ENCODE results near the gene SYNDIG1L.
"Not testable (repeated sequence)": the region's sequence is repeated elsewhere in the genome, so short reads cannot be mapped to it uniquely, and the experiment has no call there.

SYNDIG1L gene

DNA sequence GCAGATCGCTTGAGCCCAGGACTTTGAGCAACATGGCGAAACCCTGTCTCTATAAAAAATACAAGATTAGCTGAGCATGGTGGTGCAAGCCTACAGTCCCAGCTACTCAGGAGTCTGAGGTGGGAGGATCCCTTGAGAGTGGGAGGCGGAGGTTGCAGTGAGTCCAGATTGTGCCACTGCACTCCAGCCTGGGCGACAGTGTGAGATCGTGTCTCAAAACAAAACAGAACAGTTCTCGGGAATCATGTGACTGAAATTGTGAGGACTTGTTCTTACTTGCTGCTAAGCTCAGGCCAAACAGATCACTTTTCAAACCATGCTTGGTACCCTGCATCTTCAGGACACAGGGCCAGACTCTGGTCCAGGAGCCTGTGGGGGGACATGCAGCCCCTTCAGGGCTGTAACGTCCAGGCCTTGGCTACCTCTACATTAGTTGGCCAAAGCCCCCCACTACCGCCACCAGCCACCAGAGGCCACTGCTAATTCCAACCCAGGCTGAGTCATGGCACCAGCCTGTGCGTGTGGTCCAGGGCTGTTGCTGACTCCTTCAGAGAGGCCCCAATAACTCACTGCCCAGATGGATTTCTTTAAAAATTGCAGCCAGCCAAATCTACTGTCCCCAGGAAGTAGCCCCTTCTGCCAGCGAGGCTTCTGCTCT, 33.4 kb upstream of the SYNDIG1L start:
- no peaks in the 10 kb centered on the region for H3K36me3 ChIP-seq (ENCODE audit: control insufficient read depth, insufficient read depth, low read length)
- H3K4me3 ChIP-seq (ENCODE audit: low read depth, low read length): no peak overlapping the region

DNA sequence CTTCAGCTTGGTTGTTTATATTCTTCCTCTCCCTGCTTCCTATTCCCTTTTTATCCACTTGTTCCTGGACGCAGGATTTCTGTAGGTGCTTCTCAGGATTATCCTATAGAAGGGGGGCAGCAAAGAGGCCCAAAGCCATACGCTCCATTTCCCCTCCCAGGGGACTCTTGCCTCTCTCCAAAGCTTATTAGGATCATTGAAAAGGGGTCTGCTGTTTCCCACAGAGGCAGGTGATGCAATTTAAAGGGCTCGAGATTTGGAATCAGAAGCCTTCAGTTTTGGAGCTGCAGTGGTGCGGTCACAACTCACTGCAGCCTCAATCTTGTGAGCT, 31.5 kb upstream of the SYNDIG1L start:
- Histone ChIP-seq H3K27me3 (ENCODE audit: control insufficient read depth, insufficient read depth, low read length) (no peaks in the 10 kb centered on the region), H3K4me1 (ENCODE audit: control insufficient read depth, insufficient read depth, low read length) (no peaks in the 10 kb centered on the region), H3K9me3 (ENCODE audit: control insufficient read depth, insufficient read depth, low read depth, low read length) (peaks cover 16% of the 10 kb centered on the region), H3K27ac (ENCODE audit: low read depth, low read length) (no peak overlapping the region), H3K4me3 (ENCODE audit: low read depth, low read length) (no peak overlapping the region), H3K9ac (ENCODE audit: low read length) (no peak overlapping the region), H3K36me3 (ENCODE audit: control insufficient read depth, insufficient read depth, low read length) (no peaks in the 10 kb centered on the region)

More for the DNA sequence above, 33.4 kb upstream of the SYNDIG1L start:
- H3K9me3 ChIP-seq (ENCODE audit: control insufficient read depth, insufficient read depth, low read depth, low read length): peaks cover 8% of the 10 kb centered on the region
- H3K4me1 ChIP-seq (ENCODE audit: control insufficient read depth, insufficient read depth, low read length): no peaks in the 10 kb centered on the region
- H3K27me3 ChIP-seq (ENCODE audit: control insufficient read depth, insufficient read depth, low read length): no peaks in the 10 kb centered on the region
- H3K27ac ChIP-seq (ENCODE audit: low read depth, low read length): no peak overlapping the region
- no peak overlapping the region for H3K9ac ChIP-seq (ENCODE audit: low read length)

DNA sequence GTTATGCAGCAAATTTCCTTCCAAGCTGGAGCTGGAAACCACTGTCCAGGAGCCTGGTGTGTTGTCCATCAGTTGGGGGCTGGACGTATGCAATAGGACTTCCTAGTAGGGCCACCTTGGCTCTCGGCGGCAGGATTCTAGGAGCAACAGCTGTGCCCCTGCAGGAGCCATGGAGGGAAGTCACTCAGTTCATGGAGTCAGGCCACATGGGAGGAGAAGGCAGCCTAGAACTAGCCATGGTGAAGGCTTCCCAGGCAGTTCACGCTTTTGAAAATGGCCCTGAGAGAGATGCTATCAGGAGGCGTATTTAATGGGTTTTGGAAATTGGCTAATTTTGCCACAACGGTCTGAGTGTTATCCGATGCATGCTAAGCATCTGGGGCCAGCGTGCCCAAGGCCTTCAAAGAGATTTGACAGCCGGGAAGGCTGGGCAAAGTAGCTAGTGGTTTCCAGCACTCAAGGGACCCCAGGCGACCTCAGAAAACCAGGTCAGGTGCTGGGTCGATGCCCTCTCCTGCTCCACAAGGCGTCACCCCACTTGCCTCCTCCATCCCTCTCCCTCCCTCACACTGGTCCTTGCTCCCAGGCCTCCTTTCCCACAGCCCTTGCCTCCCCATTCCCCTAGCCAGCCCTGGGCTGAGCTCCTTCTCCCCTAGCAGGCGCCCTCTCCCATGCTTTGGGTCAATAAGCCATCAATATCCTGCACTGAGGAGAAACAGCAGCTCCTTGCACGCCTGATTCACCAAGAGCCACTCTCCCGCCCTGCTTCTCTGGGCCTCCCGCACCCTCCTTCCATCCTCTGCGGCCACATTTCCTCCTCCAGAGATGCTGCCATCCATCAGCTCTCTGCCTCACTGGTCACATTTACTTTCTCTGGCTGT, 30.9 kb upstream of the SYNDIG1L start:
- H3K9me3 ChIP-seq (ENCODE audit: control insufficient read depth, insufficient read depth, low read depth, low read length): peaks cover 16% of the 10 kb centered on the region
- no peak overlapping the region for H3K27ac ChIP-seq (ENCODE audit: low read depth, low read length)
- no peaks in the 10 kb centered on the region for H3K4me1 ChIP-seq (ENCODE audit: control insufficient read depth, insufficient read depth, low read length)
- no peak overlapping the region for H3K4me3 ChIP-seq (ENCODE audit: low read depth, low read length)
- H3K27me3 ChIP-seq (ENCODE audit: control insufficient read depth, insufficient read depth, low read length): no peaks in the 10 kb centered on the region
- no peaks in the 10 kb centered on the region for H3K36me3 ChIP-seq (ENCODE audit: control insufficient read depth, insufficient read depth, low read length)
- H3K9ac ChIP-seq (ENCODE audit: low read length): no peak overlapping the region

DNA sequence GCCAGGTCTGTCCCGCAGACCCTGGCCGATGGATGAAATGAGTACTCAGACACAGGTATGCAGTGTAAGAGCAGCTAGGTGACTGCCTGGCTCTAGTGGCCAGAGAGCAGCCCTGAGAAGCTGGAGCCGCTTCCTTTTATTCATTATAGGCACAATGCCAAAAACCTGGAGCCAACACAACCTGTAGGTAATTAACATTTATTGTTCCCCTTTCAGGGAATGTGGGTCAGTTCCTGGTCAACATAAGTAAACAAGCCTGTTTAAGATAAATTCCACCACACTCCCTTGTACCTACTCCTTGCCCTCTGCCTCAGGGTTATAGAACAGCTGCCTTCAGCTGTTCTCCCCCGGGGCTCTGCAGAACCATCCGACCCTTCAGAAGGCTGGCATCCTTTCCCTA, 28.4 kb upstream of the SYNDIG1L start:
- H3K9ac ChIP-seq (ENCODE audit: low read length); H3K27me3 ChIP-seq (ENCODE audit: control insufficient read depth, insufficient read depth, low read length); H3K36me3 ChIP-seq (ENCODE audit: control insufficient read depth, insufficient read depth, low read length); H3K4me3 ChIP-seq (ENCODE audit: low read depth, low read length); H3K4me1 ChIP-seq (ENCODE audit: control insufficient read depth, insufficient read depth, low read length); H3K27ac ChIP-seq (ENCODE audit: low read depth, low read length): not testable (repeated sequence)
- peaks cover 16% of the 10 kb centered on the region for H3K9me3 ChIP-seq (ENCODE audit: control insufficient read depth, insufficient read depth, low read depth, low read length)

DNA sequence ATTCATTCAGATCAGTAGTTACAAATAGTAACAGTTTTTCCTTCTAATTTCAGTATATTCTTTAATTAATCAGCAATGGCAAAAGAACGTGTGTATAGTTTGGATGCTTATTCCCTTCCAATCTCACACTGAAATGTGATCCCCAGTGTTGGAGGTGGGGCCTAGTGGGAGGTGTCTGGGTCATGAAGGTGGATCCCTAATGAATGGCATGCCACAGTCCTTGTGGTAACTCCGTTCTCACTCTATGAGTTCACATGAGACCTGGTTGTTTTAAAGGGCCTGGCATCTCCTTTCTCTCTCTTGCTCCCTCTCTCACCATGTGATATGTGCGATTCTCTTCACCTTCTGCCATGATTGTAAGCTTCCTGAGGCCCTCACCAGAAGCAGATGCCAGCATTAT, 18.9 kb upstream of the SYNDIG1L start:
- Histone ChIP-seq H3K4me3 (ENCODE audit: low read depth, low read length) (no peak overlapping the region), H3K4me1 (ENCODE audit: control insufficient read depth, insufficient read depth, low read length) (0 out of 2 replicates have a peak, but pooled peaks cover 4% of the 10 kb centered on the region), H3K27me3 (ENCODE audit: control insufficient read depth, insufficient read depth, low read length) (no peaks in the 10 kb centered on the region), H3K36me3 (ENCODE audit: control insufficient read depth, insufficient read depth, low read length) (no peaks in the 10 kb centered on the region), H3K9ac (ENCODE audit: low read length) (no peak overlapping the region), H3K27ac (ENCODE audit: low read depth, low read length) (no peak overlapping the region), H3K9me3 (ENCODE audit: control insufficient read depth, insufficient read depth, low read depth, low read length) (no peaks in the 10 kb centered on the region)

DNA sequence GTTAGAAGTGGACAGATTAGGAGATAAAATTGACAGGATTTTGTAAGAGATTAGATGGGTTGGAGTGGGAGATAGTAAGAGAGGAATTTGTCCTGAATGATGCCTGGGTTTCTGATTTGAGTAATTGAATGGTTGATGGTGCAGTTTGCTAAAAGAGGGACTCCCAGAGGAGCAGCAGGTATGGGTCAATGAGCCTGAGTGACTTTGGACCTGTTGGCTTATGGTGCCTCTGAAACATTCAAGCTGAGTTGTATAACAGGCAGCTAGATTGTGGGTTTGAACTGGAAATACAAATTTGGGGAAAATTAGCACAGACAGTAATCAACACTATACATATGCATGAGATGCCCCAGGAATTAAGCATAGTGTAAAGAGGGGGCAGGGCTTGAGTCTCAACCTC, 16.7 kb upstream of the SYNDIG1L start:
- Histone ChIP-seq H3K36me3 (ENCODE audit: control insufficient read depth, insufficient read depth, low read length) (no peaks in the 10 kb centered on the region), H3K9me3 (ENCODE audit: control insufficient read depth, insufficient read depth, low read depth, low read length) (no peaks in the 10 kb centered on the region), H3K9ac (ENCODE audit: low read length) (no peak overlapping the region), H3K4me1 (ENCODE audit: control insufficient read depth, insufficient read depth, low read length) (peaks cover 12% of the 10 kb centered on the region; the same call in 1 of the 2 replicates), H3K4me3 (ENCODE audit: low read depth, low read length) (no peak overlapping the region), H3K27me3 (ENCODE audit: control insufficient read depth, insufficient read depth, low read length) (no peaks in the 10 kb centered on the region), H3K27ac (ENCODE audit: low read depth, low read length) (no peak overlapping the region)

DNA sequence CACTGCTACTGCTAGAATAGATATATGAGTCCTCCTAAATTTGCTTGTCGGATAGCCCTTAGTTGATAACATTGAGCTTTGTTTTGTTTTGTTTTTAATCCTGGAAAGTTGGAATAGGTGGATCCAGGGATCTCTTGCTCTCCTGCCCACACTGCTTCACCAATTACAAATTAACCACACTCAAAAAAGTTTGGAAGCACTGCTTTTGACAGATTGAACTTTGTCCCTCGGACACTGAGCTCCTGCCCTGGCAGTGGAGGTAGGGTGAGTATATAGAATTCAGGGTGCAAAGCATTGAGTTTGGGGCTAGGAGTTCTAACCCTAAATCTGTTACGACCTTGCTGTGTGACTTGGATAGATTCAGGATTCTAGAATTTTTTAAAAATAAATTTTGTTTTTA, 15.1 kb upstream of the SYNDIG1L start:
- H3K9me3 ChIP-seq (ENCODE audit: control insufficient read depth, insufficient read depth, low read depth, low read length): no peaks in the 10 kb centered on the region
- H3K27ac ChIP-seq (ENCODE audit: low read depth, low read length): no peak overlapping the region
- H3K27me3 ChIP-seq (ENCODE audit: control insufficient read depth, insufficient read depth, low read length): no peaks in the 10 kb centered on the region
- H3K4me1 ChIP-seq (ENCODE audit: control insufficient read depth, insufficient read depth, low read length): peaks cover 12% of the 10 kb centered on the region; the same call in 1 of the 2 replicates
- no peak overlapping the region for H3K4me3 ChIP-seq (ENCODE audit: low read depth, low read length)
- H3K9ac ChIP-seq (ENCODE audit: low read length): no peak overlapping the region
- H3K36me3 ChIP-seq (ENCODE audit: control insufficient read depth, insufficient read depth, low read length): no peaks in the 10 kb centered on the region

DNA sequence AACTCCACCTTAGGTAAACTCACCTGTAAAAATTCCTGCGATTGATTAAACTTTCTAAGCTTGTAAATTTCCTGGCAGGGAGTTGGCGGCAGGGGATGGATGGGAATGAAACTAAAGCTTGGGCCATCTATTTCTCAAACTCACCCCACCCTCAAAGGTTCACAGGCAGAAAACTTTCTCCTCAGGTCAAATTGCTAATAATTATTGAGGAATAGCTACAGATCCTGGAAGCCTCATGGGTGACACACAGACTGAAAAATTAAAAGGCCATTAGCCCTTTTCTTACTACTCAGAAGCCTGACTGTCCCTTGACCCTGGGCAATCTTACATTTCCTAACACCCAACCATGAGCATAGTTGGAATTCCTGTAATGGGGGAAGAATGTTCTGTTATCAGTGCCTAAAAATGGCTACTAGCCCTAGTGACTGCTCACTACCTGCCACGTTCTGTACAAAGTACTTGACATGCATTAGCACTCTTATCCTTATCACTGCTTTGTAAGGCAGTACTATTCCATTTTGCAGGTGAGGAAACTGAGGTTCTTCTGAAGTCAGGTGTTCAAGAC, 12.4 kb upstream of the SYNDIG1L start:
- no peaks in the 10 kb centered on the region for H3K27me3 ChIP-seq (ENCODE audit: control insufficient read depth, insufficient read depth, low read length)
- H3K27ac ChIP-seq (ENCODE audit: low read depth, low read length): no peak overlapping the region
- H3K36me3 ChIP-seq (ENCODE audit: control insufficient read depth, insufficient read depth, low read length): no peaks in the 10 kb centered on the region
- peaks cover 8% of the 10 kb centered on the region; the same call in 1 of the 2 replicates for H3K4me1 ChIP-seq (ENCODE audit: control insufficient read depth, insufficient read depth, low read length)
- no peaks in the 10 kb centered on the region for H3K9me3 ChIP-seq (ENCODE audit: control insufficient read depth, insufficient read depth, low read depth, low read length)
- no peak overlapping the region for H3K9ac ChIP-seq (ENCODE audit: low read length)
- no peak overlapping the region for H3K4me3 ChIP-seq (ENCODE audit: low read depth, low read length)

DNA sequence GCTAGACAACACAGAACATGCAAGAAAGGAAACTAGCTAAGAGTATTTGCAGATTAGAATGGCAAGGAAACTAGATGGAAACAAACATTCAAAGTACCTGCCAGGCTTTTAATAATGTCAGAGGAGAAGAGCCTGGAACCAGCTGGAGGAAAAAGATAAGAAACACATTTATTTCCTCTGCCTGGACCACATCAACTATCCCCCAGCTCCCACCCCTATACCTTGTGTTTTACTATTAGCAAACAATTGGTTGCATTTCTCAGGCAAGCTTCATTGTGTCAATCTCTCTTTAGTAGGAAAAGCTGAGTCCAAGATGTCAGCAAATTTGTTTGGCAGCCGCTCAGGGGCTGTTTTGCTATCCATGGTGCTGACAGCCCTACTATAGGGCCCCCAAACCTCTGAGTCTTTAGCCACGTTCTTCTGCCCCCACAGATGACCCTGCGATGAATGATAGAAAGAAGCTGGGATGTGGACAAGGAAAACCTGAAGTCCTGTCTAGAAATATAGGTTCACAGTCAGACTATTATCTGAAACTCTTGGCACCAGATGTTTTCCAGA, 11.6 kb upstream of the SYNDIG1L start:
- H3K27ac ChIP-seq (ENCODE audit: low read depth, low read length): no peak overlapping the region
- H3K4me3 ChIP-seq (ENCODE audit: low read depth, low read length): no peak overlapping the region

DNA sequence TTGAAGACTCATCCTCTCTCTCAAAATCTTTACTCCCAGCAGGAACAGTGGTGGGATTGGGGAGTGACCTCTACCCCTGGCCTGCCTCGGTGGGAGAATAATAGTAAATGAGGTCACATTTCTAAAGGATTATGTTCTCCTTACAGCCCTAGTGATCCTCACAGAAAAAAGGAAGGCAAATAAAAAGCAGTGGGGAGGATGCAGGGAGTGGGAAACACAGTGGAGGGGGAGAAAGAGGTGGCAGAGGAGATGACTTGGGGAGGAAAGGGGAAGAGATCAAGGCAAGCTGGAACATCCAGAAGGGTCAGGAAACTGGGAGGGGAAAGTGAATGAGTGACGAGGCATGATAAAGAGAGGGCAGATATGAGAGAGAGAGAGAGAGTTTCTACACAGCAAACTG, 8.3 kb upstream of the SYNDIG1L start:
- H3K9ac ChIP-seq (ENCODE audit: low read length): no peak overlapping the region
- no peaks in the 10 kb centered on the region for H3K27me3 ChIP-seq (ENCODE audit: control insufficient read depth, insufficient read depth, low read length)
- no peak overlapping the region for H3K4me3 ChIP-seq (ENCODE audit: low read depth, low read length)
- no peaks in the 10 kb centered on the region for H3K9me3 ChIP-seq (ENCODE audit: control insufficient read depth, insufficient read depth, low read depth, low read length)
- H3K4me1 ChIP-seq (ENCODE audit: control insufficient read depth, insufficient read depth, low read length): peaks cover 16% of the 10 kb centered on the region
- no peak overlapping the region for H3K27ac ChIP-seq (ENCODE audit: low read depth, low read length)
- no peaks in the 10 kb centered on the region for H3K36me3 ChIP-seq (ENCODE audit: control insufficient read depth, insufficient read depth, low read length)

More for the DNA sequence above, 11.6 kb upstream of the SYNDIG1L start:
- Histone ChIP-seq H3K9me3 (ENCODE audit: control insufficient read depth, insufficient read depth, low read depth, low read length) (no peaks in the 10 kb centered on the region), H3K9ac (ENCODE audit: low read length) (no peak overlapping the region), H3K36me3 (ENCODE audit: control insufficient read depth, insufficient read depth, low read length) (no peaks in the 10 kb centered on the region), H3K4me1 (ENCODE audit: control insufficient read depth, insufficient read depth, low read length) (peaks cover 8% of the 10 kb centered on the region; the same call in 1 of the 2 replicates), H3K27me3 (ENCODE audit: control insufficient read depth, insufficient read depth, low read length) (no peaks in the 10 kb centered on the region)

DNA sequence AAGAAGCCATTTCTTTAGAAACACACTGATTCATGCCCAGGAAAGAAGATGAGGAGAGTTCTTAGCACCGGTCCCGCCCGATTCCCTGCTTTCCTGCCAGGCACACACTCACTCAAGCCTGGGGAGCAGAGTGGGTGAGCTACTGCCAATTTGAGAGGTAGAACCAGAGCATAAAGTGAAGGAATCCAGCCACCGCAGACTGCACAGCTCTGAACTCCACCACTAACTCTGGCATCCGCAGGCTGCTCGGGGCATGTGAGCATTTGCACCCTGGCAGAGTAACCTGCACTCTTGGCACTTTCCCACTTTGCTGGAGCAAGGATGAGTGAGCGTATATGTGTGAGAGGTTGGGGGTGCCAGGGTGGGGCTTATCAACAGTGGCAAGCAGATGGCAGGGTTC, 4.0 kb upstream of the SYNDIG1L start:
- peaks cover 18% of the 10 kb centered on the region for H3K27me3 ChIP-seq (ENCODE audit: control insufficient read depth, insufficient read depth, low read length)
- H3K4me3 ChIP-seq (ENCODE audit: low read depth, low read length): no peak overlapping the region
- H3K4me1 ChIP-seq (ENCODE audit: control insufficient read depth, insufficient read depth, low read length): peaks cover 27% of the 10 kb centered on the region
- H3K36me3 ChIP-seq (ENCODE audit: control insufficient read depth, insufficient read depth, low read length): no peaks in the 10 kb centered on the region
- H3K9ac ChIP-seq (ENCODE audit: low read length): no peak overlapping the region
- peak overlapping the region; percentile 36; the same call in 1 of the 2 replicates for H3K27ac ChIP-seq (ENCODE audit: low read depth, low read length)
- no peaks in the 10 kb centered on the region for H3K9me3 ChIP-seq (ENCODE audit: control insufficient read depth, insufficient read depth, low read depth, low read length)

Data from HUES6 (cell line).